ENCODE results near the gene KIRREL3.

GRCh38 chr11:126608658-126609057 lies 391.9 kb downstream of the KIRREL3 start:
- TF ChIP-seq POLR2AphosphoS5 (IDR thresholded peaks at IDR 0.05; ENCODE audit: low read depth) (no peak), CTCF (IDR thresholded peaks at IDR 0.05; ENCODE audit: insufficient read depth, low read length) (no peak), GABPA (IDR thresholded peaks at IDR 0.05; ENCODE audit: low read depth) (no peak), REST (IDR thresholded peaks at IDR 0.05; ENCODE audit: insufficient replicate concordance, low read depth) (no peak)

Measured in HL-60 (cell line).